ENCODE results near the gene TMEM187. TPM values are rescaled to one million over a fixed set of nuclear protein-coding genes. Genes with fewer than 3 reads are reported as not detected.

The TMEM187 gene
- total and polyA plus RNA-seq, 3 donors from 2014 or later: 6.1 to 15.7 (median 13.1) TPM

DNA sequence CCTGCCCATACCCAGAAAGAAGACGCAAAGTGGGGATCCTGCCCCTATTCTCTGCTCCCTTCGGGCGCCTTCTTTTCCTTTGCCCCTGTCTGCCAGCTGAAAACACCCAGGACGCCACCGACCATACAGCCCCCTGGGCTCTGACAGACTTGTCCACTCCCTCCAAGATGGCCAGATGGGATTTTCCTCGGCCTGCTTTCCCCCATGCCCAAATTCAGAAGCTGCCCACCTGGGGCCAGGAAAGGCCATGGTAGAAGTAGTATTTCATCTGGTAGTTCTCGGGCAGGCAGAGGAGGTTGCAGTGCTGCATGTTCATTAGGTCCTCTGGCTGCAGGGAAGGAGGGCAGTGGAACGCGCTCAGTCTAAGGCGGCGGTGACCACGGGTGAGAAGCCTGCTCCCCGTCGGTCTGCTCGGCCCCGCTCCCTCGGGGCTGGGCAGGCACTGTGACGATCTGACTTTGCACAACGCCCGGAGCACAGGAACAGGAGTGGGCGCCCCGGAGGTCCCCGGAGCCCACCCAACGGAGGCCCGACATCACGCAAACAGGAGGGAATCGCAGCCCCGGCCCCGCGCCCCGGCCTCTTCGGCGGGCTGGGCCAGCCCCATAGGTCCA, 38.3 kb upstream of the TMEM187 start:
- H3K4me3 ChIP-seq: peak overlapping the region; percentile 47 to 63
- no peaks in the 10 kb centered on the region for H3K4me1 ChIP-seq
- H3K27ac ChIP-seq: no peak overlapping the region
- 4 to 6% methylated on average over 6 to 25 of the region's 33 CpGs for WGBS, 2 donors
- no peaks in the 10 kb centered on the region for H3K27me3 ChIP-seq
- intact Hi-C loops (cut with DNase I; ENCODE audit: low total_unique reads): no loop called here
- no peaks in the 10 kb centered on the region for H3K36me3 ChIP-seq (ENCODE audit: low read depth, missing control alignments)
- no peaks in the 10 kb centered on the region for H3K9me3 ChIP-seq
- TF ChIP-seq POLR2A (IDR thresholded peaks at IDR 0.05): no peak
- TF ChIP-seq, protein P1, sequence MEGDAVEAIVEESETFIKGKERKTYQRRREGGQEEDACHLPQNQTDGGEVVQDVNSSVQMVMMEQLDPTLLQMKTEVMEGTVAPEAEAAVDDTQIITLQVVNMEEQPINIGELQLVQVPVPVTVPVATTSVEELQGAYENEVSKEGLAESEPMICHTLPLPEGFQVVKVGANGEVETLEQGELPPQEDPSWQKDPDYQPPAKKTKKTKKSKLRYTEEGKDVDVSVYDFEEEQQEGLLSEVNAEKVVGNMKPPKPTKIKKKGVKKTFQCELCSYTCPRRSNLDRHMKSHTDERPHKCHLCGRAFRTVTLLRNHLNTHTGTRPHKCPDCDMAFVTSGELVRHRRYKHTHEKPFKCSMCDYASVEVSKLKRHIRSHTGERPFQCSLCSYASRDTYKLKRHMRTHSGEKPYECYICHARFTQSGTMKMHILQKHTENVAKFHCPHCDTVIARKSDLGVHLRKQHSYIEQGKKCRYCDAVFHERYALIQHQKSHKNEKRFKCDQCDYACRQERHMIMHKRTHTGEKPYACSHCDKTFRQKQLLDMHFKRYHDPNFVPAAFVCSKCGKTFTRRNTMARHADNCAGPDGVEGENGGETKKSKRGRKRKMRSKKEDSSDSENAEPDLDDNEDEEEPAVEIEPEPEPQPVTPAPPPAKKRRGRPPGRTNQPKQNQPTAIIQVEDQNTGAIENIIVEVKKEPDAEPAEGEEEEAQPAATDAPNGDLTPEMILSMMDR (IDR thresholded peaks at IDR 0.05): no peak
- no peak for DNase-seq

DNA sequence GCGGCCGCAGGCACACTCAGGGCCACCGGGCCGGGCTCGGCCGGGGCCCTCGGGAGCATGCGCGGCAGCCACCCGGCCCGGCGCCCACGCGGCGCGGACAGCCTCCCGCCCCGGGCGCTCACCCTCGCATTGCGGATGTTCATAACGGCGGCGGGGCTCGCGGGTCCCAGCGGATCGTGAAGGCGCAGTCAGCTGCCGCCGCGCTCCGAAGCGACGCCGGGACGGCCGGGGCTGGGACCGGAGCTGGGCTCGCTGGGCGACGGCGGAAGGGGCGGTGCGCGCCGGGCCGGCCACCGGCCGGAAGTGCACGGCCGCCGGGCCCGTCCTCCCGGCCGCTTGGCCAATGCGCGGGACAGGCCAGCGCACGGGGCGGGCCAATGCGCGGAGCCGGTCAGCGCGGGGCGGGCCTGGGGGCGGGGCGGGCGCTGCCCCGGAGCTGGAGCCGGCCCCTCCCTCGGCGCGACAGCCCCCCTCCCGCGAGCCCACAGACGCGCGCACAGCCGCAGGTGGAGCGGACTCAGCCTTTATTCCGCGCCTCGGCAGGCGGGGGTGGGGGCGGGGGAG, 37.7 kb upstream of the TMEM187 start, which contains the start of gene NAA10:
NAA10 (minus strand) TSS at position 276 of the 564 bp plus-strand sequence; CDS start at position 143, 133 bp downstream.
- no peaks in the 10 kb centered on the region for H3K4me1 ChIP-seq
- peak; percentile 73 for DNase-seq
- no peaks in the 10 kb centered on the region for H3K36me3 ChIP-seq (ENCODE audit: low read depth, missing control alignments)
- intact Hi-C loops (cut with DNase I; ENCODE audit: low total_unique reads): no loop called here
- peak within 1 kb of the TSS; percentile 47 to 63 for H3K4me3 ChIP-seq
- H3K27ac ChIP-seq: no peak within 1 kb of the TSS
- no peaks in the 10 kb centered on the region for H3K27me3 ChIP-seq
- no CpG with 5 or more reads among the region's 87 CpGs for WGBS, 2 donors
- H3K9me3 ChIP-seq: no peaks in the 10 kb centered on the region
- TF ChIP-seq, protein P1 (IDR thresholded peaks at IDR 0.05): no peak
- no peak for TF ChIP-seq POLR2A (IDR thresholded peaks at IDR 0.05)

DNA sequence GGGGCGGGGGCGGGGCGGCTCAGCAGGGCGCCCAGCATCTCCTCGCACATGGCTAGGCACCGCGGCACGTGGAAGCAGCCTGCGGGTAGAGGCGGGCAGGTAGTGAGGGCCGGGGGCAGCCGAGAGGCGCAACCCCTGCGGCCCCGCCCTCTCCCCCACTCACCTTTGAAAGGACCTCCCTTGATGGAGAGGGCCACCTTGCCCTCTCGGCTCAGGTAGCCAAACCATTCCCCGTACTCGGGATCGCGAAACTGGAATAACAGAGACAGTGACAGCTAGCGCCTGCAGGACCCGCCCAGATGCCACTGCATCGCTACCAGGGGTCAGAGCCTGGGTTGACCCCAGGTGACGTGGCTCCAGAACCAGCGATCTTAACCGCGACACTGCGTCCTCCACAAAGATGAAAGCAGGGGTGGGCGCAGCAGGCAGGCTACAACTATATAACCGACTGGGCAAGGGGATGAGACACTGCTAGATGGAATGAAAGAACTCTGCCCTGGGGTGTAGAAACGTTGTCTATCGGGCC, 37.2 kb upstream of the TMEM187 start:
- intact Hi-C loops (cut with DNase I; ENCODE audit: low total_unique reads): no loop called here
- 11 to 22% methylated on average over 7 to 22 of the region's 32 CpGs for WGBS, 2 donors
- Histone ChIP-seq H3K9me3 (no peaks in the 10 kb centered on the region), H3K4me1 (no peaks in the 10 kb centered on the region), H3K36me3 (ENCODE audit: low read depth, missing control alignments) (no peaks in the 10 kb centered on the region), H3K4me3 (peak overlapping the region; percentile 36 to 63), H3K27ac (no peak overlapping the region), H3K27me3 (no peaks in the 10 kb centered on the region)
- DNase-seq: no peak
- TF ChIP-seq POLR2A (IDR thresholded peaks at IDR 0.05): no peak
- TF ChIP-seq, protein P1 (IDR thresholded peaks at IDR 0.05): no peak

DNA sequence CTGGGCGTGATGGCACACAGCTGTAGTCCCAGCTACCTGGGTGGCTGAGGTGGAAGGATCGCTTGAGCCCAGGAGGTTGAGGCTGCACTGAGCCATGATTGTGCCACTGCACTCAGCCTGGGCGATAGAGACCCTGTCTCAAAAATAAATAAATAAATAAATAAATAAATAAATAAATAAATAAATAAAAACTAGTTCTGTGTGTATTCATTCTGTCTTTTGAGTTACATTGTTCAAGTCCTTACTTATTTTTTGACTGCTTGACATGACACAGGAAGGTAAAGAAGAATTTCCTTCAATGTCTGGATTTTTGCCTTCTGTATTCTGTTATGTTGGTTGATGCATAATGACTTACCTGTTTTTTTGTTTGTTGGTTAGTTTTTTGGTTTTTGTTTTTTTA, 35.5 kb upstream of the TMEM187 start:
- WGBS, 2 donors: 90 to 95% methylated on average over 3 of the region's 3 CpGs
- H3K27ac ChIP-seq: no peak overlapping the region
- TF ChIP-seq POLR2A (IDR thresholded peaks at IDR 0.05): no peak
- TF ChIP-seq, protein P1 (IDR thresholded peaks at IDR 0.05): no peak
- no peaks in the 10 kb centered on the region for H3K9me3 ChIP-seq
- intact Hi-C loops (cut with DNase I; ENCODE audit: low total_unique reads): no loop called here
- no peaks in the 10 kb centered on the region for H3K36me3 ChIP-seq (ENCODE audit: low read depth, missing control alignments)
- H3K4me1 ChIP-seq: no peaks in the 10 kb centered on the region
- no peaks in the 10 kb centered on the region for H3K27me3 ChIP-seq
- no peak overlapping the region for H3K4me3 ChIP-seq
- DNase-seq: no peak
